GM12891 (cell line): Measurements from ENCODE around the gene ZNF716.

Experiments used
- POLR2A ChIP-seq: IDR thresholded peaks from 2 replicates; pipeline ENCODE4 v1.6.1; 2011; ENCODE audit warnings: low read depth, low read length, control low read depth
- POLR2AphosphoS5 ChIP-seq: IDR thresholded peaks from 2 replicates; pipeline ENCODE4 v1.6.1; 2011; ENCODE audit warnings: low read depth, low read length, control low read depth

GRCh38 chr7:57415730-57416129, 34.2 kb upstream of the ZNF716 start:
- TF ChIP-seq POLR2AphosphoS5: no peak
- TF ChIP-seq POLR2A: no peak
